GM12874 (cell line): Measurements from ENCODE around the gene DND1.
A peak's percentile ranks its signal among the peaks of the same experiment; 100 is the strongest.

Source experiments
- TF ChIP-seq, protein P1 (sequence below): IDR thresholded peaks from 2 replicates; pipeline ENCODE4 v1.5.1; 2011; ENCODE audit warnings: low read depth, mild to moderate bottlenecking, control low read depth, low read length, moderate library complexity; ENCODE audit not compliant: insufficient read depth

Gene DND1

DNA sequence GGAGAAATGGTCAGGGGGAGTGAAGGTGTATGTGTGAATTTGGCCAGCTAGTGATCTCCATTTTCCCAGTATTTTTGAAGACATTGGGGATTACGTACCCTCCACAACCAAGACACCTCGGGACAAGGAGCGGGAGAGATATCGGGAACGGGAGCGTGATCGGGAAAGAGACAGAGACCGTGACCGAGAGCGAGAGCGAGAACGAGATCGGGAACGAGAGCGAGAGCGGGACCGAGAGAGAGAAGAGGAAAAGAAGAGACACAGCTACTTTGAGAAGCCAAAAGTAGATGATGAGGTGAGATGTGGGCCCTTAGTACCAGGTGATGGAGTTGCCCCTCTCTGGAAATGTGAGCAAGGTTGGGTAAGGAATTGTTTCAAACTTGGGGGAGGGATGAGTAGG is 14.5 kb downstream of the DND1 start:
- TF ChIP-seq, protein P1, sequence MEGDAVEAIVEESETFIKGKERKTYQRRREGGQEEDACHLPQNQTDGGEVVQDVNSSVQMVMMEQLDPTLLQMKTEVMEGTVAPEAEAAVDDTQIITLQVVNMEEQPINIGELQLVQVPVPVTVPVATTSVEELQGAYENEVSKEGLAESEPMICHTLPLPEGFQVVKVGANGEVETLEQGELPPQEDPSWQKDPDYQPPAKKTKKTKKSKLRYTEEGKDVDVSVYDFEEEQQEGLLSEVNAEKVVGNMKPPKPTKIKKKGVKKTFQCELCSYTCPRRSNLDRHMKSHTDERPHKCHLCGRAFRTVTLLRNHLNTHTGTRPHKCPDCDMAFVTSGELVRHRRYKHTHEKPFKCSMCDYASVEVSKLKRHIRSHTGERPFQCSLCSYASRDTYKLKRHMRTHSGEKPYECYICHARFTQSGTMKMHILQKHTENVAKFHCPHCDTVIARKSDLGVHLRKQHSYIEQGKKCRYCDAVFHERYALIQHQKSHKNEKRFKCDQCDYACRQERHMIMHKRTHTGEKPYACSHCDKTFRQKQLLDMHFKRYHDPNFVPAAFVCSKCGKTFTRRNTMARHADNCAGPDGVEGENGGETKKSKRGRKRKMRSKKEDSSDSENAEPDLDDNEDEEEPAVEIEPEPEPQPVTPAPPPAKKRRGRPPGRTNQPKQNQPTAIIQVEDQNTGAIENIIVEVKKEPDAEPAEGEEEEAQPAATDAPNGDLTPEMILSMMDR = no peak

DNA sequence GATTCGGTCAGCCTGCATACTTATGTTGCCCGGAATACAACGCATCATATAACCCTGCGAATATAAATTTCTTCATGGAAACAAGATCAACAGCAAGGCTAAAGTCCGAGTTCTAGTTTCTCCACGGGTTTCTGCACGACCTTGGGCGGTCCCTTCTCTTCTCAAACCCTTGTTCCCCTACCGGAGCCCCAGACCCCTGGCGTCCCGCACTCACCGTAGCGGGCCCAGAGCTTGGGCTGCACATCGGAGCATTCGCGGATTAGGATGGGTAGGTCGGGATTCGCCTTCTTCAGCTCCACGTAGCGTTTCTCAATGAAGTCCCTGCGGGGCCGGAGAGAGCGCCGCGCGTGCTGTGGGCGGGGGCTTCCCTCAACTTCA is 26.3 kb downstream of the DND1 start:
- TF ChIP-seq, protein P1 = no peak

DNA sequence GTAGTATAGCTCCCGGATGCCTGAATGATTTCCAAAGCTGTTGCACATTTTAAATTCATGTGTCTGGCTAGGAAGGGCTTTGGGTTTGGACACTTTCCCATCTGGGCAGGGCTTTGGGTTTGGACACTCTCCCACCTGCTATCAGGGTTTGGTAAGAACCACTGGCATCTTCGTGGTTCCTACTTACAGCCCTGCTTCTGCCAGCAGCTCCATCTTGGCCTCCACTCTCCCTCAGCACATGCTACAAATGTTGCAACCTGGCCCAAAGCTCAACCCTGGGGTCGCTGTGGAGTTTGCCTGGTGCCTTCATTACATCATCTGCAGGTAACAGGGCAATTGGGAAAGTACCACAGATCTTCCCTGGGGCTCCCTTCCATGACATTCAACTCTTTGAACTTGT is 30.7 kb downstream of the DND1 start:
- TF ChIP-seq, protein P1 = no peak

DNA sequence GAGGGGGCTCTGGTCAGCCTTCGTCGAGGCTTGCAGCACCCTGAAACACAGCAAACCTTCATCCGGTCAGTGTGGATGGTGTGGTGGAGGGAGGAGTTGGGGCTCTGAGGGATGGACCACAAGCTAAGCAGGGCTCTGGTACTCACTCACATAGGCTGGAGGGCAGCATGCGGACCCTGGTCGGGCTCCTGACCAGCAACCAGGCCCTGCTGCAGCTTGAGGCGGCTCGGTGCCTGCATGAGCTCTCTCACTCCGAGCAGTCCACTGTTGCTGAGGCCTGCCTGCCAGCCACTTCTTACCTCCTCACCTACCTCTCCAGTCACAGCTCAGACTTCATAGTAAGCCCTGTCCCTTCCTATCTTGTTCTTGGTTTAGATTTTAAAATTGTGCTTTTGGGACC is 31.7 kb downstream of the DND1 start:
- TF ChIP-seq, protein P1 = no peak

DNA sequence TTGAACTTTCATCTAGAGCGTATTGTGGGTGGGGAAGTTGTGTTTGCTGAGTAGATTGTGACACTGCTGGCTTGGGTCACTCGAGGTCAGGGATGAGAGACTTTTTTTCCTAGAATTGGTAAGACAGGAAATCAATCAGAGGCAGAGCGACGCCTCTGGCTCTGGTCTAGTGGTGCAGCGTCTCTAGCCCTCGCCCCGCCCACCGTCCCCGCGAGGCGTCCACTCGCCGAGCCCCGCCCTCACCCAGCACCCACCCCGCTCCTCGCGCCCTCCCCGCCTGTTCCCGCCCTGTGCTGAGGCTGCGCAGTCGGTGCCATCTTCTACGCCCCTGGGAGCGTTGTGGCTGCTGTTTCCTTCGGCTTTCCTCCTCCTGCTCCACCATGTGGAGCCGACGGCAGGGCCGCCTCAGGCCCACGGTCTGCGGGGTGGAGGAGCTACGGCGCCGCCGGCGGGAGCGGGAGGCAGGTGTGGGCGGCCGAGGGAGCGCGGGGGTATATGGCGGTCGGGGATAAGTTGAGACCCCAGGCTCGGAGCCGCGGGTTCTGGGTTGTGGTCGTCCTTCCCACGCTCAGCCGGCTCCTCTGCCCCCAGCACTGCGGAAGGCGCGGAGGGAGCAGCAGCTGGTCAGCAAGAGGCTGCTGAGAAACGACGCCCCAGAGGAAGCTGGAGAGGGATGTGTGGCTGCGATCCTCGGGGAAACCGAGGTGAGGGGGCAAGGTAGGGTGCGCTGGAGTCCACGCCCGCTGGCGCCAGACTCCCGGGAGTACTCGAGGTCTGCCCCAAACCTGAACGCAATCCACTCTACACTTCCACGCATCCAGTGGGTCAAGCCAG is 34.0 kb downstream of the DND1 start, which contains the start of gene TMCO6:
TSS of gene TMCO6 (plus strand) at position 304 of the 834 bp plus-strand sequence. CDS start at position 381, 77 bp downstream.
- TF ChIP-seq, protein P1 = peak; percentile 77

DNA sequence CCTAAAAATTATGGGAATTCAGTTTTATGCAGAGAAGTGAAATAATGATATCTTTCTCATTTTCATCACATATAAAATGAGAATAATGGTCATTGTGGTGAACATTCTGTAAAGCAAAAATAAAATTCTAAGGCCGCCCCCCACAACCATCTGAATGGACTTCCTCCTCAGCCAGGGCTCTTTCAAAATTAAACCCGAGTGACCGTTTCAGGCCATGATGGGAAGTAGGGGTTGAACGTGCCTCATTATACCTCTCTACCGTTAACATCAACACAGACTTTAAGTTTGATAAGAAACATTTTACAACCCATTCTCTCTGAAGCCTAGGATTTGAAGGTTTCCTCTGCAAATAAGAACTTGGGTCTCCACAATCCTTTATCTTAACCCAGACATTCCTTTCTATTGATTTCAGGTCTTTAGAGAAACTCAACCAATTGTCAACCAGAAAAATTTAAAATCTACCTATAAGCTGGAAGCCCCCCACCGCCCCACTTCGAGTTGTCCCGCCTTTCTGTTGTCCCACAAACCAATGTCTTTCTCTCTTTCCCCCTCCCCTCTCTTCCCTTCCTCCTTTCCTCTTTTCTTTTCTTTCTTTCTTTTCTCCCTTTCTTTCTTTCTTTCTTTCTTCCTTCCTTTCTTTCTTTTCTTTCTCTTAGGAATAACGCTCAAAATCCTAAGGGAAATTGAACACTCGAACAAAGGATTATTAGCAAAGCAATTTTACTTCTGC is 35.8 kb downstream of the DND1 start:
- TF ChIP-seq, protein P1 = no peak
